GM12865 (cell line): ENCODE data around the gene DYNLL1.

Experiments
- DNase-seq: peaks from one replicate; pipeline ENCODE4 v3.0.0; 2010; ENCODE audit warnings: low read depth
- H3K4me3 ChIP-seq: 2 replicates; pipeline ENCODE4 v1.5.1; 2011; ENCODE audit warnings: mild to moderate bottlenecking, low read depth, low read length, control low read depth
- TF ChIP-seq, protein P1 (sequence below): IDR thresholded peaks from 2 replicates; pipeline ENCODE4 v1.5.1; 2011; ENCODE audit warnings: low read length, control low read depth, low read depth, inconsistent platforms; ENCODE audit not compliant: insufficient read depth; ENCODE audit errors: missing control alignments

Gene DYNLL1

DNA sequence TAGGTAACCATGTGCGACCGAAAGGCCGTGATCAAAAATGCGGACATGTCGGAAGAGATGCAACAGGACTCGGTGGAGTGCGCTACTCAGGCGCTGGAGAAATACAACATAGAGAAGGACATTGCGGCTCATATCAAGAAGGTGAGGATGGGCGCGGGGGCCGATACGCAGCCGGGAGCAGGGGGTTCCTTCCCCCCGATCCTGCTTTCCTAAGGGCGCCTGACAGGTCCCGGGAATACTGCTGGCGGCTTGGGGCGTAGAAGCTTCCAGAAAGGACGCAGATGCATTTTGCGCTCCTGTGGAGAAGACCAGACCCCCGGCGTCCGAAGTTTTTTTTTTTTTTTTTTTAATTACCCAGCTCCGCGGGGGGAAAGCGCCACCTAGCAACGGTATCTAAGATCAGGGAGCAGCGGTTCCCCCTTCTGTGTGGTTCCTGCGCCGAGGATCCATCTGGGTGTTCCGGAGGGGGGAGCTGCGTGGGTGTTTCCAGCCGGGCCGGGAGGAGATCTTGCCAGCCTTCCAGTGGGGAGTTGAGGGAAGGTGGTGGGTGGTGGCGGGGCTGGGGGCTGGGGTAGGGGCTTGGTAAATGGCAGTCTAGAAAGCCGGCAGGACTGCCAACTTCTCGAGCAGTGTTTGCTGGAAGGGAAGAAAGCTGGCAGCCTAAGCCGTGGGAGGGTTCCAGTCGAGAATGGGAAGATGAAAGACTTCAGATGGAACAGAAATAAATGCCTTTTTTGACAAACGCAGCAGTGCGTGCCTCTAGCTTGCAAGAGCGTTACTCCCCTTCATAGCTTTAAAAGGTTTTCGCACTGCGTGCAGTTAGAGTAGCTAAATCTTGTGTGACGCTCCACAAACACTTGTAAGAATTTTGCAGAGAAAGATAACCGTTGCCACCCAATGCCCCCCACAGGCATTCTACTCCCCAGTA is 764 bp downstream of the DYNLL1 start:
- H3K4me3 ChIP-seq = peak overlapping the region; percentile 90
- peak; percentile 58 for DNase-seq
- TF ChIP-seq, protein P1, sequence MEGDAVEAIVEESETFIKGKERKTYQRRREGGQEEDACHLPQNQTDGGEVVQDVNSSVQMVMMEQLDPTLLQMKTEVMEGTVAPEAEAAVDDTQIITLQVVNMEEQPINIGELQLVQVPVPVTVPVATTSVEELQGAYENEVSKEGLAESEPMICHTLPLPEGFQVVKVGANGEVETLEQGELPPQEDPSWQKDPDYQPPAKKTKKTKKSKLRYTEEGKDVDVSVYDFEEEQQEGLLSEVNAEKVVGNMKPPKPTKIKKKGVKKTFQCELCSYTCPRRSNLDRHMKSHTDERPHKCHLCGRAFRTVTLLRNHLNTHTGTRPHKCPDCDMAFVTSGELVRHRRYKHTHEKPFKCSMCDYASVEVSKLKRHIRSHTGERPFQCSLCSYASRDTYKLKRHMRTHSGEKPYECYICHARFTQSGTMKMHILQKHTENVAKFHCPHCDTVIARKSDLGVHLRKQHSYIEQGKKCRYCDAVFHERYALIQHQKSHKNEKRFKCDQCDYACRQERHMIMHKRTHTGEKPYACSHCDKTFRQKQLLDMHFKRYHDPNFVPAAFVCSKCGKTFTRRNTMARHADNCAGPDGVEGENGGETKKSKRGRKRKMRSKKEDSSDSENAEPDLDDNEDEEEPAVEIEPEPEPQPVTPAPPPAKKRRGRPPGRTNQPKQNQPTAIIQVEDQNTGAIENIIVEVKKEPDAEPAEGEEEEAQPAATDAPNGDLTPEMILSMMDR = peak; percentile 7

DNA sequence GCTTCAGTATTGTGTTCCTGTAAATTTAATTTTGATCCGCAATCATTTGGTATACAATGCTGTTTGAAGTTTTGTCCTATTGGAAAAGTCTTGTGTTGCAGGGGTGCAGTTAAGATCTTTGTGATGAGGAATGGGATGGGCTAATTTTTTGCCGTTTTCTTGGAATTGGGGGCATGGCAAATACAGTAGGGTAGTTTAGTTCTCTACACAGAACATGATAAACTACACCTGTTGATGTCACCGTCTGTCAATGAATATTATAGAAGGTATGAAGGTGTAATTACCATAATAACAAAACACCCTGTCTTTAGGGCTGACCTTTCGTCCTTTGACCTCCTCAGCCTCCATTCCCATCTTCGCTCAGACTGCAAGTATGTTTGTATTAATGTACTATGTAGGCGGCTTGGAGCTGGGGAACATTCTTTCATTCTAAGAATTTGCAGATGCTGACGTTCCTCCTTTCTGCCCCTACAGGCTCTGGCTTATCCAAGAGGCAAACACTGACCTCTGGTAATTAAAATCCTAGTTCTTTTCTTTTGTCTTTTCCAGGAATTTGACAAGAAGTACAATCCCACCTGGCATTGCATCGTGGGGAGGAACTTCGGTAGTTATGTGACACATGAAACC is 1.7 kb downstream of the DYNLL1 start:
- DNase-seq = no peak

DNA sequence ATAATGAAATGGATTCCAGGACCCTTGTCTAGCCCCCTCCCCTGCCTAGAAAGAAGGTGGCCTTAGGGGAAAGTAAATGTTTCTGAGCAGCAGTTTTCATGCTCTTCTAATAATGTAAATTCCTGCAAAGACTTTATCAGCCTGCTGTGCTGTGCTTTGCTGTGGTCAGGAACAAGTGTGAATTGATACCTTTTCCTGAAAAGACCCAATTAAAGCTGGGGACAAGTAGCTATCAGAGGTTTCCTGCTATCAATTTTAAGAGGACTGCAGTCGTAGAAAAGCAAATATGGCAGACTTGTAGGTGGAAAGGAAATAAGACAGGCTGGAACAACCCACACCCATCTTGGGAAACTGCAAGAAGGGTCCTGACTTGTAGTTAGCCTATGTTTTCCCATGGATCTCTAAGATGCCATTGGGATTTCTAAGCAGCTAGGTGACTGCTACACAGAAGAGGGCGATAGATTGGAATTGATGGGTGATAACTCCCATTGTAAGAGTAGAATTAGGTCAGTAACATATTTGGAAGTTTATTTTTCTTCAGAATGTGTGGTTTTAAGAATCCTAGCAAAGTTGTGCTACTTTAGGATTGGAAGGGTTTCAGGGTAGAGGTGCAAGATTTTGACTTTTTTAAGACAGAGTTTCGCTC is 3.1 kb downstream of the DYNLL1 start:
- TF ChIP-seq, protein P1 = no peak
- DNase-seq = no peak
- no peak overlapping the region for H3K4me3 ChIP-seq

More for the DNA sequence above, 1.7 kb downstream of the DYNLL1 start:
- TF ChIP-seq, protein P1 = no peak
- peak overlapping the region; percentile 90 for H3K4me3 ChIP-seq

DNA sequence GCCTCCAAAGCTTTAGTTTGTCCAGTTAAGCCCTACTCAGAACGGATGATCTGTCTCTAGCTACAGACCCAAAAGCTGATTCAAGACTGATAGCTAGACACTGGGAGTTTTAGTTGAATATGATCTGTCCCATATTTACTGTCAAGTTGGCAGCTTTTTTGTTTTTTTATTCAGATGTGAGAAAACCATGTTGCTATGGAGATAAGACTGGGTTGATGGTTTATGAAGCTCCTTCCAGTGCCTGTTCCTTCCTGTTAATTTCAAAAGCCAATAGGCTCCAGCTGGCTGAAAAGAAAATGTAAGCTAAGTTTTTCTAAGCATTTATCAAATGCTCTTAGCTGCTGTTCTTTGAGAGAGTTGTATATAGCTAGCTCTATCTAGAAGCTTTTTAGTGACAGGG is 4.7 kb downstream of the DYNLL1 start:
- no peak overlapping the region for H3K4me3 ChIP-seq
- DNase-seq = no peak
- TF ChIP-seq, protein P1 = no peak

DNA sequence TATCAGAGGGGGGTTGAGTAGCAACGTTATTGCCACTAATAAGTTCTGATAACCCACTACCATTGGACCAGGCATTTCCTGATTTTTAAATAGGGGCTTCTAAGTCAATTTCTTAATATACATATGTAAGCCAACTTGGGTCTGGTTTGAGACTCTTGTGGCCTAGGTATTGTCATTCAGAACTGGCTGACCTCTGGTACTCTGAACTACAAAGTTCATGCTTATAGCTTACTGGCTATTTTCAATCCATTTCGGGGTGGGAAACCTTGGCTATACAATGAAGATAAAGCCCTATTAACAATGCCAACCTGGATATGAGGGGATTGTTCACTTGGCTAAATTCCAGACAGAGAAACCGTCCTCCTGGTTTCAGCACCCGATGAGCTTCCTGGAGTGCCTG is 8.7 kb downstream of the DYNLL1 start:
- TF ChIP-seq, protein P1 = no peak
- DNase-seq = no peak
- no peak overlapping the region for H3K4me3 ChIP-seq

DNA sequence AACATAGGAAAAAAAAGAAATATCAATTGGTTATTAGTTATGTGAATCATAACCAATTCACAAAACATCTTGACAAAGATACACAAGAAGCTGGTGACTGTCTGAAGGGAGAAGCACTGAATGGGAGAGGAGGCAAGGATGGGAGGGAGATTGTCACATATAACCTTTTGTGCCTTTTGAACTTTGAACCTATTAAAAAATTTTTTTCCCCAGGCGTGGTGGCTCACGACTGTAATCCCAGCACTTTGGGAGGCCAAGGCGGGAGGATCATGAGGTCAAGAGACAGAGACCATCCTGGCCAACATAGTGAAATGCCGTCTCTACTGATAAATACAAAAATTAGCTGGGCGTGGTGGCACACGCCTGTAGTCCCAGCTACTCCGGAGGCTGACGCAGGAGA is 12.6 kb downstream of the DYNLL1 start:
- H3K4me3 ChIP-seq = no peak overlapping the region
- TF ChIP-seq, protein P1 = no peak
- DNase-seq = no peak
